Measurements from ENCODE around the gene CLSTN2. TPM values are rescaled to one million over a fixed set of nuclear protein-coding genes. Genes with fewer than 3 reads are reported as not detected.

The CLSTN2 gene
- total and polyA plus RNA-seq, 8 donors, result 0.31 to 1.1 (median 0.61) TPM

GRCh38 chr3:140463355-140463754, 528.4 kb downstream of the CLSTN2 start:
- intact Hi-C loops (cut with DNase I), result no loop called here

GRCh38 chr3:140465988-140466387, 531.0 kb downstream of the CLSTN2 start:
- intact Hi-C loops (cut with DNase I), result no loop called here
- no peak overlapping the region for H3K27ac ChIP-seq
- TF ChIP-seq CTCF (IDR thresholded peaks at IDR 0.05), result no peak
- H3K27me3 ChIP-seq, result no peaks in the 10 kb centered on the region
- H3K9me3 ChIP-seq, result no peaks in the 10 kb centered on the region
- H3K4me1 ChIP-seq, result peaks cover 0 to 7% of the 10 kb centered on the region in 2 donors
- H3K4me3 ChIP-seq, result no peak overlapping the region
- H3K36me3 ChIP-seq, result no peaks in the 10 kb centered on the region
- no peak for DNase-seq
- no peak for ATAC-seq

More at GRCh38 chr3:140463355-140463754, 528.4 kb downstream of the CLSTN2 start:
- no peak for DNase-seq
- Histone ChIP-seq H3K4me1 (peaks cover 0 to 6% of the 10 kb centered on the region in 2 donors), H3K27me3 (no peaks in the 10 kb centered on the region), H3K36me3 (no peaks in the 10 kb centered on the region), H3K27ac (no peak overlapping the region), H3K9me3 (no peaks in the 10 kb centered on the region), H3K4me3 (no peak overlapping the region)
- TF ChIP-seq CTCF (IDR thresholded peaks at IDR 0.05), result no peak
- no peak for ATAC-seq

- ATAC-seq, result no peak
- Histone ChIP-seq H3K27me3 (no peaks in the 10 kb centered on the region), H3K36me3 (no peaks in the 10 kb centered on the region), H3K27ac (no peak overlapping the region), H3K4me3 (no peak overlapping the region), H3K9me3 (no peaks in the 10 kb centered on the region), H3K4me1 (peaks cover 0 to 7% of the 10 kb centered on the region in 2 donors)
- TF ChIP-seq CTCF (IDR thresholded peaks at IDR 0.05), result no peak
- DNase-seq, result no peak
- intact Hi-C loops (cut with DNase I), result no loop called here
Measured at GRCh38 chr3:140466535-140466934, 531.5 kb downstream of the CLSTN2 start.

- Histone ChIP-seq H3K27ac (peak overlapping the region in 1 of 2 donors; percentile 55), H3K36me3 (no peaks in the 10 kb centered on the region), H3K4me3 (no peak overlapping the region), H3K9me3 (no peaks in the 10 kb centered on the region), H3K4me1 (peaks cover 0 to 7% of the 10 kb centered on the region in 2 donors), H3K27me3 (no peaks in the 10 kb centered on the region)
- DNase-seq, result peak in 1 of 4 donors; percentile 10
- TF ChIP-seq CTCF (IDR thresholded peaks at IDR 0.05), result no peak
- ATAC-seq, result peak; percentile 92
- intact Hi-C loops (cut with DNase I), result no loop called here
Measured at GRCh38 chr3:140467104-140467577, 532.2 kb downstream of the CLSTN2 start.

- no peak overlapping the region for H3K4me3 ChIP-seq
- intact Hi-C loops (cut with DNase I), result no loop called here
- no peaks in the 10 kb centered on the region for H3K9me3 ChIP-seq
- no peak for TF ChIP-seq CTCF (IDR thresholded peaks at IDR 0.05)
- peak overlapping the region in 1 of 2 donors; percentile 55 for H3K27ac ChIP-seq
- DNase-seq, result peak in 2 of 4 donors; percentile 14 to 15
- peaks cover 0 to 7% of the 10 kb centered on the region in 2 donors for H3K4me1 ChIP-seq
- H3K27me3 ChIP-seq, result no peaks in the 10 kb centered on the region
- H3K36me3 ChIP-seq, result no peaks in the 10 kb centered on the region
- ATAC-seq, result peak; percentile 50
Measured at GRCh38 chr3:140467796-140468315, 532.9 kb downstream of the CLSTN2 start.
